B cell (primary cell): ENCODE data around the gene SLC52A1. TPM values are rescaled to one million over a fixed set of nuclear protein-coding genes. Genes with fewer than 3 reads are reported as not detected.

ENCODE experiments used
- ATAC-seq: fragments of 200-7000 bp; cut with Tn5 transposase; one replicate; pipeline ENCODE4 v1.10.0; 2021; ENCODE audit warnings: low read depth, mild to moderate bottlenecking, moderate number of reproducible peaks, moderate library complexity
- CTCF ChIA-PET: fragments of 350-600 bp; sonication (Branson Sonifier 250); formaldehyde crosslinking; loops from one replicate; lab custom pipeline; 2021; ENCODE audit warnings: antibody characterized with exemption, inconsistent platforms; lab: Charles Lee
- POLR2A ChIA-PET: fragments of 350-600 bp; sonication (Branson Sonifier 250); formaldehyde crosslinking; loops from one replicate; lab custom pipeline; 2021; ENCODE audit warnings: antibody characterized with exemption; lab: Charles Lee
- DNase-seq: peaks from one replicate; pipeline ENCODE4 v3.0.0; 2013
- H2AFZ ChIP-seq: 2 replicates; pipeline ENCODE4 v1.6.1; 2012; ENCODE audit warnings: mild to moderate bottlenecking, low read depth, low read length; ENCODE audit not compliant: insufficient read depth, poor library complexity, severe bottlenecking
- H3K27ac ChIP-seq, 2 donors: 1 replicate in 1 of 2; 2 replicates in 1 of 2; pipeline ENCODE4 v1.5.1; 2012 to 2013; ENCODE audit warnings: low read length in 2 of 2, mild to moderate bottlenecking in 2 of 2, moderate library complexity in 1 of 2
- H3K27me3 ChIP-seq, 4 experiments: fragments of 200-600 bp in 1 of 4; sonication (generic) in 1 of 4; replicated peaks in 1 of 4; 1 replicate in 2 of 4; 2 replicates in 2 of 4; pipeline versions ENCODE4 v1.6.1 to v1.7.0; 2013 to 2016; ENCODE audit warnings: low read length in 3 of 4, mild to moderate bottlenecking in 2 of 4, mixed read lengths in 1 of 4, moderate library complexity in 1 of 4; ENCODE audit not compliant: insufficient read depth in 4 of 4, control insufficient read depth in 3 of 4; ENCODE audit errors: control extremely low read depth in 1 of 4
- H3K36me3 ChIP-seq, 2 experiments: replicated peaks in 1 of 2; 1 replicate in 1 of 2; 2 replicates in 1 of 2; pipeline versions ENCODE4 v1.6.1 to v1.7.1; 2013; ENCODE audit warnings: low read length in 1 of 2; ENCODE audit not compliant: insufficient read depth in 2 of 2, control insufficient read depth in 1 of 2; ENCODE audit errors: control extremely low read depth in 1 of 2, extremely low read depth in 1 of 2
- H3K4me1 ChIP-seq, 2 donors: fragments of 200-600 bp in 1 of 2; sonication (generic) in 1 of 2; 1 replicate in 1 of 2; 2 replicates in 1 of 2; pipeline versions ENCODE4 v1.5.1 to v1.6.1; 2013 to 2017; ENCODE audit warnings: low read length in 2 of 2; ENCODE audit not compliant: control insufficient read depth in 2 of 2, insufficient read depth in 2 of 2
- H3K4me2 ChIP-seq: replicated peaks from 2 replicates; pipeline ENCODE3; 2012; ENCODE audit warnings: mild to moderate bottlenecking, low read depth, low read length; ENCODE audit not compliant: poor library complexity, severe bottlenecking
- H3K4me3 ChIP-seq, 5 experiments: fragments of 200-600 bp in 1 of 5; sonication (generic) in 1 of 5; 1 replicate in 3 of 5; 2 replicates in 2 of 5; pipeline versions ENCODE4 v1.5.1 to v1.7.0; 2011 to 2016; ENCODE audit warnings: low read length in 4 of 5, mild to moderate bottlenecking in 4 of 5, low read depth in 2 of 5, control low read depth in 1 of 5, moderate library complexity in 1 of 5; ENCODE audit not compliant: insufficient read depth in 1 of 5; ENCODE audit errors: control extremely low read depth in 1 of 5, extremely low read depth in 1 of 5
- H3K79me2 ChIP-seq: fragments of 200-600 bp; sonication (generic); one replicate; pipeline ENCODE4 v1.6.0; 2016; ENCODE audit warnings: low read length; ENCODE audit not compliant: control insufficient read depth, insufficient read depth
- H3K9ac ChIP-seq: fragments of 200-600 bp; sonication (generic); 2 replicates; pipeline ENCODE4 v1.6.1; 2017; ENCODE audit warnings: mild to moderate bottlenecking, low read length, moderate library complexity
- H3K9me3 ChIP-seq, 3 donors: one replicate each; pipeline versions ENCODE4 v1.6.1 to v1.7.1; 2013; ENCODE audit warnings: low read length in 2 of 3; ENCODE audit not compliant: control insufficient read depth in 2 of 3, insufficient read depth in 1 of 3; ENCODE audit errors: control extremely low read depth in 1 of 3
- H4K20me1 ChIP-seq: 2 replicates; pipeline ENCODE4 v1.6.0; 2012; ENCODE audit warnings: mild to moderate bottlenecking, low read length; ENCODE audit not compliant: insufficient read depth, control insufficient read depth, poor library complexity, severe bottlenecking
- H3K27ac Mint-ChIP-seq: one replicate; pipeline ENCODE4 v1.8.0; 2021; ENCODE audit warnings: mixed read lengths
- H3K27me3 Mint-ChIP-seq: one replicate; pipeline ENCODE4 v1.8.0; 2021; ENCODE audit warnings: mixed read lengths
- H3K4me1 Mint-ChIP-seq: one replicate; pipeline ENCODE4 v1.8.0; 2021; ENCODE audit warnings: mixed read lengths
- H3K4me3 Mint-ChIP-seq: one replicate; pipeline ENCODE4 v1.8.0; 2021; ENCODE audit warnings: mixed read lengths
- H3K9me3 Mint-ChIP-seq: one replicate; pipeline ENCODE4 v1.8.0; 2022; ENCODE audit warnings: mixed read lengths; ENCODE audit not compliant: insufficient read depth
- EZH2 ChIP-seq: IDR thresholded peaks from 2 replicates; pipeline ENCODE4 v1.6.1; 2012; ENCODE audit warnings: borderline replicate concordance, low read depth, mild to moderate bottlenecking, moderate library complexity, low read length; ENCODE audit not compliant: insufficient read depth, poor library complexity, severe bottlenecking
- WGBS: methylation state at CpG from one replicate; pipeline ENCODE4 v1.1.5; 2013; ENCODE audit warnings: missing lambda C conversion rate; ENCODE audit not compliant: insufficient coverage; 5-methylcytosine and 5-hydroxymethylcytosine counted together
- intact Hi-C: fragments of 100-400 bp; cut with micrococcal nuclease; formaldehyde crosslinking; loops from one replicate; pipeline ENCODE4 v1.10.0; 2022
- polyA plus RNA-seq: library from polyadenylated mRNA; depleted of rRNA; stranded (reverse); fragments of >200 nt; gene quantifications from 2 replicates; pipeline ENCODE4 v1.2.3, GENCODE V29; 2012
- total RNA-seq, 2 donors: library from RNA; stranded (reverse); fragments of 120-200 nt in 1 of 2; gene quantifications; 1 replicate in 1 of 2; 2 replicates in 1 of 2; pipeline versions ENCODE4 v1.2.3 to v1.2.4, GENCODE V29; 2013 to 2022
- TF ChIP-seq, protein P1 (sequence below): fragments of 200-600 bp; IDR thresholded peaks from one replicate; pipeline ENCODE4 v1.8.0; 2022; ENCODE audit warnings: antibody characterized with exemption, mild to moderate bottlenecking

SLC52A1 gene
- total and polyA plus RNA-seq, 2 donors (not counting 1 experiment from before 2014, with no cell fraction given): not detected

DNA sequence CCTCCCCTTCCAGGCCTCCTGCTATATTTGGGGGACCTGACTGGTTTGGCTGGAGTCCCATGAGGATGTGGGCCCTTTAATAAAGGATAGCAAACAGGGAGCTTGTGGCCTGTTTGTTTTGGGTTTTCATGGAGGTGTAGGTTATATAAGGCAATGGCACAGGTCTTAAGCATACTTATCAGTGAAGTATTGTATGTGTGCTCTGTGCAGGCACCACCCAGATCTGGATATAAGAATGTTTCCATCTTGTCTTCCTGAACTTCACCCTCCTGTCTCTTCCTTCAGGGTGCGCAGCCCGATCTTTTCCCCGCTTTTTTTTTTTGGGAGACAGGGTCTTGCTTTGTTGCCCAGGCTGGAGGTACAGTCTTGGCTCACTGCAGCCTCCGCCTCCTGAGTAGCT is 10.6 kb downstream of the SLC52A1 start:
- Mint-ChIP-seq H3K4me3 (no peak overlapping the region), H3K4me1 (no peaks in the 10 kb centered on the region), H3K9me3 (no peaks in the 10 kb centered on the region), H3K27ac (no peak overlapping the region), H3K27me3 (no peaks in the 10 kb centered on the region)
- Histone ChIP-seq H4K20me1 (no peaks in the 10 kb centered on the region), H2AFZ (no peak overlapping the region), H3K4me3 (no peak overlapping the region), H3K27me3 (peaks cover 0 to 28% (median 1%) of the 10 kb centered on the region in 4 experiments), H3K9ac (no peak overlapping the region), H3K27ac (no peak overlapping the region), H3K4me2 (no peak overlapping the region), H3K36me3 (peaks cover 3 to 5% of the 10 kb centered on the region in 2 experiments), H3K79me2 (no peaks in the 10 kb centered on the region), H3K4me1 (no peaks in the 10 kb centered on the region), H3K9me3 (no peaks in the 10 kb centered on the region)
- TF ChIP-seq, protein P1, sequence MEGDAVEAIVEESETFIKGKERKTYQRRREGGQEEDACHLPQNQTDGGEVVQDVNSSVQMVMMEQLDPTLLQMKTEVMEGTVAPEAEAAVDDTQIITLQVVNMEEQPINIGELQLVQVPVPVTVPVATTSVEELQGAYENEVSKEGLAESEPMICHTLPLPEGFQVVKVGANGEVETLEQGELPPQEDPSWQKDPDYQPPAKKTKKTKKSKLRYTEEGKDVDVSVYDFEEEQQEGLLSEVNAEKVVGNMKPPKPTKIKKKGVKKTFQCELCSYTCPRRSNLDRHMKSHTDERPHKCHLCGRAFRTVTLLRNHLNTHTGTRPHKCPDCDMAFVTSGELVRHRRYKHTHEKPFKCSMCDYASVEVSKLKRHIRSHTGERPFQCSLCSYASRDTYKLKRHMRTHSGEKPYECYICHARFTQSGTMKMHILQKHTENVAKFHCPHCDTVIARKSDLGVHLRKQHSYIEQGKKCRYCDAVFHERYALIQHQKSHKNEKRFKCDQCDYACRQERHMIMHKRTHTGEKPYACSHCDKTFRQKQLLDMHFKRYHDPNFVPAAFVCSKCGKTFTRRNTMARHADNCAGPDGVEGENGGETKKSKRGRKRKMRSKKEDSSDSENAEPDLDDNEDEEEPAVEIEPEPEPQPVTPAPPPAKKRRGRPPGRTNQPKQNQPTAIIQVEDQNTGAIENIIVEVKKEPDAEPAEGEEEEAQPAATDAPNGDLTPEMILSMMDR: no peak
- TF ChIP-seq EZH2: no peak
- intact Hi-C loops: no loop called here
- ChIA-PET POLR2A (no interaction called here), CTCF (no interaction called here)
- ATAC-seq (no peak), DNase-seq (no peak)
- WGBS: 100% methylated on average over 4 of the region's 4 CpGs

- Mint-ChIP-seq H3K4me1 (peaks cover 5% of the 10 kb centered on the region), H3K27ac (no peak overlapping the region), H3K4me3 (no peak overlapping the region), H3K27me3 (no peaks in the 10 kb centered on the region), H3K9me3 (no peaks in the 10 kb centered on the region)
- Histone ChIP-seq H3K27ac (no peak overlapping the region), H3K4me1 (no peaks in the 10 kb centered on the region), H3K9ac (no peak overlapping the region), H3K9me3 (no peaks in the 10 kb centered on the region), H3K36me3 (peaks cover 3 to 5% of the 10 kb centered on the region in 2 experiments), H2AFZ (no peak overlapping the region), H4K20me1 (no peaks in the 10 kb centered on the region), H3K79me2 (no peaks in the 10 kb centered on the region), H3K4me3 (no peak overlapping the region), H3K4me2 (no peak overlapping the region), H3K27me3 (peaks cover 0 to 28% (median 1%) of the 10 kb centered on the region in 4 experiments)
- POLR2A ChIA-PET: interaction anchor here (0.6 kb wide), 1 partner anchor 61 kb away, joined by 7 read pairs; no protein-coding TSS in a partner anchor
- intact Hi-C loops: no loop called here
- no peak for TF ChIP-seq EZH2
- TF ChIP-seq, protein P1: no peak
- CTCF ChIA-PET: interaction anchor here (0.6 to 2.3 kb wide), 4 partner anchors 39 to 365 kb away, joined by 3 to 9 read pairs (median 6); no protein-coding TSS in a partner anchor
- DNase-seq (no peak), ATAC-seq (no peak)
- 91% methylated on average over 27 of the region's 29 CpGs for WGBS
Observed at GRCh38 chr17:5023588-5024147, 11.6 kb downstream of the SLC52A1 start.
